GM20000 (cell line): ENCODE data around the gene ZNF425.
"Not testable (repeated sequence)": the region's sequence is repeated elsewhere in the genome, so short reads cannot be mapped to it uniquely, and the experiment has no call there.

Experiments used
- DNase-seq: peaks from one replicate; pipeline ENCODE4 v3.0.0; 2012; ENCODE audit warnings: low spot score
- TF ChIP-seq, protein P1 (sequence below): IDR thresholded peaks from 2 replicates; pipeline ENCODE4 v1.5.1; 2012; ENCODE audit warnings: mild to moderate bottlenecking, control low read depth; ENCODE audit errors: extremely low read depth, missing control alignments

Gene ZNF425

DNA sequence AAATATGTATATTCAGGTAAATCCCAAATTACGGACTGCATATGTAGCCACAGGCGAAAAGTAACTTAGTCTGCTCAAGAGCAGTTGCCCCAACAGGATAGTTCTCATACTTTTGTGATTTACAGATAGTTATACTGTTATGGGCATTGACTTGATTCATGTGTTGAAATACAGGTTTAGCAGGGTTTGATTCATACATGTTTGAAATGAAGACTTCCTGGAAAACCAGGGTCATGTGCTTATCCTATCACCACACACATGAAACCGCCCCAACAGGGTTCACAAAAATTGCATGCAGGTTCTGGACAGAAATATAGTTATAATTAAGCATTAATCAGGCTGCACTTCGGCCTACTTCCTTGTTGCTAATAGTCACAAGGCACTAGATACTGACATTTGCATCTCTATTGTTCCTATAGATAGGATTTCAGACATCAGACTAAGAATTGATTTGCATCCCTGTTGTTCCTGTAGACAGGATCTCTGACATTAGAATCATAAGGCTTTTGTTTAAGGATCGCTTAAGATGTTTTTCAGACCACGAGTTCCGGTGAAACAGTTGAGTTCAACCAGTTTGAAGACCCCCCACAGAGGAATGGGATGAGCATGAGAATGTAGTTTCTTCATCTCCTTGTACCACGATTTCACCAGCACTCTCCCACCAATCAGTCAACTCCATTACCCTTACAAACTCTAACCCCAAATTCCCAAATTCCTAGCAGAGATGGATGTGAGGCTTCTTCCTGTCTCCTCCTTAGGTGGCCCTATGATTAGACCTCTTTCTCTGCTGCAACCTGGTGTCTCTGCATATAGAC is 19.1 kb upstream of the ZNF425 start:
- no peak for DNase-seq
- TF ChIP-seq, protein P1, sequence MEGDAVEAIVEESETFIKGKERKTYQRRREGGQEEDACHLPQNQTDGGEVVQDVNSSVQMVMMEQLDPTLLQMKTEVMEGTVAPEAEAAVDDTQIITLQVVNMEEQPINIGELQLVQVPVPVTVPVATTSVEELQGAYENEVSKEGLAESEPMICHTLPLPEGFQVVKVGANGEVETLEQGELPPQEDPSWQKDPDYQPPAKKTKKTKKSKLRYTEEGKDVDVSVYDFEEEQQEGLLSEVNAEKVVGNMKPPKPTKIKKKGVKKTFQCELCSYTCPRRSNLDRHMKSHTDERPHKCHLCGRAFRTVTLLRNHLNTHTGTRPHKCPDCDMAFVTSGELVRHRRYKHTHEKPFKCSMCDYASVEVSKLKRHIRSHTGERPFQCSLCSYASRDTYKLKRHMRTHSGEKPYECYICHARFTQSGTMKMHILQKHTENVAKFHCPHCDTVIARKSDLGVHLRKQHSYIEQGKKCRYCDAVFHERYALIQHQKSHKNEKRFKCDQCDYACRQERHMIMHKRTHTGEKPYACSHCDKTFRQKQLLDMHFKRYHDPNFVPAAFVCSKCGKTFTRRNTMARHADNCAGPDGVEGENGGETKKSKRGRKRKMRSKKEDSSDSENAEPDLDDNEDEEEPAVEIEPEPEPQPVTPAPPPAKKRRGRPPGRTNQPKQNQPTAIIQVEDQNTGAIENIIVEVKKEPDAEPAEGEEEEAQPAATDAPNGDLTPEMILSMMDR = no peak

DNA sequence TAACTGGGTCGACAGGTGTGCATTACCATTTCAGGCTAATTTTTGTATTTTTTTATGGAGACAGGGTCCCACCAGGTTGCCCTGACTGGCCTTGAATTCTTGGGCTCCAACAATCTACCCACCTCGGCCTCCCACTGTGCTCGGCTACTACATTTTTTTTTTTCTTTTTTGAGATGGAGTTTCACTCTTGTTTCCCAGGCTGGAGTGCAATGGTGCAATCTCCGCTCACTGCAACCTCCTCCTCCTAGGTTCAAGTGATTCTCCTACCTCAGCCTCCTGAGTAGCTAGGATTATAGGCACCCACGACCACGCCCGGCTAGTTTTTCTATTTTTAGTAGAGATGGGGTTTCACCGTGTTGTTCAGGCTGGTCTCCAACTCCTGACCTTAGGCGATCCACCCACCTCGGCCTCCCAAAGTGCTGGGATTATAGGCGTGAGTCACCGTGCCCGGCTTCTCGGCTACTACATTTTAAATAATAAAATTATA is 18.4 kb upstream of the ZNF425 start:
- not testable (repeated sequence) for DNase-seq

- TF ChIP-seq, protein P1 = no peak
- no peak for DNase-seq
Observed at GRCh38 chr7:149141893-149142292, 15.8 kb upstream of the ZNF425 start.

DNA sequence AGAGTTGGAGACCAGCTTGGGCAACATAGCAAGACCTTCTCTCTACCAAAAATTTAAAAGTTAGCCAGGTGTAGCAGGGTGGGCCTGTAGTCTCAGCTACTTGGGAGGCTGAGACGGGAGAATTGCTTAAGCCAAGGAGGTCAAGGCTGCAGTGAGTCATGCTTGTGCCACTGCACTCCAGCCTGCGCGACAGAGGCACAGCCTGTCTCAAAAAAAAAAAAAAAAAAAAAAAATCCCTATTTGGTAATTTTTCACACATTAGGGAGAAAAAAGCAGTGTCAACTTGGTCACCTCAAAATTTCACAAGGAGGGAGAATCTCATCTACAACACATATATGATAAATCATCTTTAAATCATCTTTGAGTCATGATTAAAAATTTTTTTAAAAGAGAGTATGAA is 14.7 kb upstream of the ZNF425 start:
- TF ChIP-seq, protein P1 = no peak
- DNase-seq = no peak

- DNase-seq = no peak
- TF ChIP-seq, protein P1 = no peak
Observed at GRCh38 chr7:149136118-149136517, 10.0 kb upstream of the ZNF425 start.

DNA sequence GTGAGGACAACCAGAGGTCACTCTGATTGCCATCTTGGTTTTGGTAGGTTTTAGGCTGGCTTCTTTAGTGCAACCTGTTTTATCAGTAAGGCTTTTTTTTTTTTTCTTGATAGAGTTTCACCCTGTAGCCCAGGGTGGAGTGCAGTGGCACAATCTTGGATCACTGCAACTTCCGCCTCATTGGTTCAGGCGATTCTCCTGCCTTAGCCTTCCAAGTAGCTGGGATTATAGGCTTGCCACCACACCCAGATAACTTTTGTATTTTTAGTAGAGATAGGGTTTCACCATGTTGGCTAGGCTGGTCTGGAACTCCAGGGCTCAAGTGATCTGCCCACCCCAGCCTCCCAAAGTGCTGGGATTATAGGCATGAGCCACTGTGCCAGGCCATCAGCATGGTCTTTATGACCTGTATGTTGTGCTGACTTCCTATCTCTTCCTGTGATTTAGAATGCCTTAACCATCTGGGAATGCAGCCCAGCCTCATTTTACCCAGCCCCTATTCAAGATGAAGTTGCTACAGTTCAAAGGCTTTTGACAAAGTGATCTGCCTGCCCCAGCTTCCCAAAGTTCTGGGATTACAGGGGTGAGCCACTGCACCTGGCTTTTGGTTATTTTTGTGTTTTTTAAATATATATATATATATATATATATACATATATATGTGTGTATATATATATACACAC is 7.0 kb upstream of the ZNF425 start:
- TF ChIP-seq, protein P1 = no peak
- DNase-seq = no peak

DNA sequence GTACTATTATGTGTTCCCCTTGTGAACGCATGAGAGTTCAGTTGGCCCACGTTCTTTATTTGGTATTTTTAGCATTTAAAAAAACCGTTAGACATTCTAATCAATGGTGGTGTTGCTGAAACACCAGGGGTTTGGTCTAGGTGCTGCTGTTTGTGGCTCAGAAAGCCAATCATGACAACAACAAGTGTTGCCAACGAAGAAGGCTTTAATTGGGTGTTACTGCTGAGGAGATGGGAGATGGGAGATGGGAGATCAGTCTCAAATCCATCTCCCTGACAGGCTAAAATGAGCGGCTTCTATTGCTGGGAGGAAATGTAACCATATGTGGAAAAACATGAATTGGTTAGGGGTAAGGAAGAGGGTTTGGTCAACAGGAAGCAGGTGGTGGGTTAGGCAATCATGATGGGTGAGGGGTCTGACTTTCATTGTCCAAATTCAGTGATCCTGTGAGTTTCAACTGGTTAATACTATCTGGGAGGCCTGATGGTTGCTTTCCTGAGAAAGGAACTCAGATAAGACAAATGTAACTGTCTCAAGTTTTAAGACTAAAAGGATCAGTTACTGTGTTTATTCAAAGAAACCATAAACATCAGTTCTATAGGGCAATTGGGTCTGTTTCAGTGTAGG is 4.6 kb upstream of the ZNF425 start:
- TF ChIP-seq, protein P1 = no peak
- DNase-seq = no peak
